Measurements from ENCODE around the gene MRPL10. TPM values are rescaled to one million over a fixed set of nuclear protein-coding genes. Genes with fewer than 3 reads are reported as not detected.
A peak's percentile ranks its signal among the peaks of the same experiment; 100 is the strongest.

MRPL10 gene
- total RNA-seq, 1 donor from 2014 or later, result 14.0 TPM

GRCh38 chr17:47803201-47803600, 28.1 kb downstream of the MRPL10 start:
- H3K4me3 ChIP-seq (ENCODE audit: low read depth, low read length), result no peak overlapping the region
- peaks cover 5% of the 10 kb centered on the region for H3K27me3 ChIP-seq (ENCODE audit: control insufficient read depth, insufficient read depth, low read length)
- no peak for DNase-seq (ENCODE audit: low read depth)
- H3K36me3 ChIP-seq (ENCODE audit: control insufficient read depth, insufficient read depth, low read length), result peaks cover 12% of the 10 kb centered on the region
- no peak for FAIRE-seq
- TF ChIP-seq CTCF (IDR thresholded peaks at IDR 0.05; ENCODE audit: insufficient read depth, low read length, severe bottlenecking), result no peak

- no peak for FAIRE-seq
- peak; percentile 85 for TF ChIP-seq CTCF (IDR thresholded peaks at IDR 0.05; ENCODE audit: insufficient read depth, low read length, severe bottlenecking)
Measured at GRCh38 chr17:47802341-47803022, 28.9 kb downstream of the MRPL10 start.

GRCh38 chr17:47801906-47802305, 29.4 kb downstream of the MRPL10 start:
- no peak for TF ChIP-seq CTCF (IDR thresholded peaks at IDR 0.05; ENCODE audit: insufficient read depth, low read length, severe bottlenecking)
- DNase-seq (ENCODE audit: low read depth), result no peak

More at GRCh38 chr17:47802341-47803022, 28.9 kb downstream of the MRPL10 start:
- Histone ChIP-seq H3K4me3 (ENCODE audit: low read depth, low read length) (no peak overlapping the region), H3K27me3 (ENCODE audit: control insufficient read depth, insufficient read depth, low read length) (peaks cover 5% of the 10 kb centered on the region), H3K36me3 (ENCODE audit: control insufficient read depth, insufficient read depth, low read length) (peaks cover 6% of the 10 kb centered on the region)
- peak; percentile 43 for DNase-seq (ENCODE audit: low read depth)

GRCh38 chr17:47801176-47801765, 30.1 kb downstream of the MRPL10 start:
- Histone ChIP-seq H3K36me3 (ENCODE audit: control insufficient read depth, insufficient read depth, low read length) (no peaks in the 10 kb centered on the region), H3K27me3 (ENCODE audit: control insufficient read depth, insufficient read depth, low read length) (peaks cover 5% of the 10 kb centered on the region), H3K4me3 (ENCODE audit: low read depth, low read length) (no peak overlapping the region)
- DNase-seq (ENCODE audit: low read depth) (no peak), FAIRE-seq (no peak)
- TF ChIP-seq CTCF (IDR thresholded peaks at IDR 0.05; ENCODE audit: insufficient read depth, low read length, severe bottlenecking), result no peak

More at GRCh38 chr17:47801906-47802305, 29.4 kb downstream of the MRPL10 start:
- FAIRE-seq, result no peak
- Histone ChIP-seq H3K36me3 (ENCODE audit: control insufficient read depth, insufficient read depth, low read length) (peaks cover 2% of the 10 kb centered on the region), H3K27me3 (ENCODE audit: control insufficient read depth, insufficient read depth, low read length) (peaks cover 5% of the 10 kb centered on the region), H3K4me3 (ENCODE audit: low read depth, low read length) (no peak overlapping the region)

- TF ChIP-seq CTCF (IDR thresholded peaks at IDR 0.05; ENCODE audit: insufficient read depth, low read length, severe bottlenecking), result no peak
- peaks cover 5% of the 10 kb centered on the region for H3K27me3 ChIP-seq (ENCODE audit: control insufficient read depth, insufficient read depth, low read length)
- no peak overlapping the region for H3K4me3 ChIP-seq (ENCODE audit: low read depth, low read length)
- no peaks in the 10 kb centered on the region for H3K36me3 ChIP-seq (ENCODE audit: control insufficient read depth, insufficient read depth, low read length)
- DNase-seq (ENCODE audit: low read depth) (no peak), FAIRE-seq (no peak)
Measured at GRCh38 chr17:47800686-47801085, 30.7 kb downstream of the MRPL10 start.
